H9 (cell line): ENCODE measurements around the gene SNTG2. TPM values are rescaled to one million over a fixed set of nuclear protein-coding genes. Genes with fewer than 3 reads are reported as not detected.

ENCODE experiments used
- DNase-seq: peaks from one replicate; pipeline ENCODE4 v3.0.0-alpha.2; 2017
- H2AFZ ChIP-seq: one replicate; pipeline ENCODE4 v1.6.1; 2013; ENCODE audit warnings: mild to moderate bottlenecking, low read length, control low read depth, moderate library complexity
- H2AK5ac ChIP-seq: 2 replicates; pipeline ENCODE4 v1.6.1; 2013; ENCODE audit warnings: low read length, control low read depth, mixed read lengths; ENCODE audit not compliant: insufficient read length
- H2BK120ac ChIP-seq: one replicate; pipeline ENCODE4 v1.6.1; 2013; ENCODE audit warnings: low read depth, mild to moderate bottlenecking, low read length, control low read depth, inconsistent platforms; ENCODE audit not compliant: poor library complexity, severe bottlenecking
- H2BK12ac ChIP-seq: 2 replicates; pipeline ENCODE4 v1.6.1; 2013; ENCODE audit warnings: low read length, control low read depth, mixed read lengths, low read depth; ENCODE audit not compliant: insufficient read length
- H2BK15ac ChIP-seq: 2 replicates; pipeline ENCODE4 v1.6.1; 2013; ENCODE audit warnings: low read depth, low read length, control low read depth
- H2BK20ac ChIP-seq: one replicate; pipeline ENCODE4 v1.6.1; 2013; ENCODE audit warnings: low read depth, mild to moderate bottlenecking, low read length, control low read depth, inconsistent platforms; ENCODE audit not compliant: poor library complexity, severe bottlenecking
- H2BK5ac ChIP-seq: 2 replicates; pipeline ENCODE4 v1.6.1; 2013; ENCODE audit warnings: low read length, control low read depth, mixed read lengths; ENCODE audit not compliant: insufficient read length
- H3K14ac ChIP-seq: 2 replicates; pipeline ENCODE4 v1.6.1; 2013; ENCODE audit warnings: low read length, control low read depth; ENCODE audit not compliant: insufficient read depth
- H3K18ac ChIP-seq: 2 replicates; pipeline ENCODE4 v1.6.1; 2013; ENCODE audit warnings: low read depth, mild to moderate bottlenecking, mixed read lengths, low read length, control low read depth; ENCODE audit not compliant: insufficient read length
- H3K23ac ChIP-seq: 2 replicates; pipeline ENCODE4 v1.6.1; 2013; ENCODE audit warnings: low read length, control low read depth, mixed read lengths, low read depth; ENCODE audit not compliant: insufficient read length
- H3K23me2 ChIP-seq: 2 replicates; pipeline ENCODE4 v1.6.1; 2013; ENCODE audit warnings: low read depth, mild to moderate bottlenecking, mixed read lengths, low read length, control low read depth; ENCODE audit not compliant: insufficient read length, poor library complexity, severe bottlenecking
- H3K27ac ChIP-seq: 2 replicates; pipeline ENCODE4 v1.5.1; 2013; ENCODE audit warnings: low read length, control low read depth, mixed read lengths, low read depth; ENCODE audit not compliant: insufficient read length
- H3K27me3 ChIP-seq: 2 replicates; pipeline ENCODE4 v1.6.1; 2013; ENCODE audit warnings: low read length, control low read depth, inconsistent platforms; ENCODE audit not compliant: insufficient read depth
- H3K4ac ChIP-seq: 2 replicates; pipeline ENCODE4 v1.6.1; 2013; ENCODE audit warnings: low read depth, mild to moderate bottlenecking, control low read depth, inconsistent platforms, low read length, moderate library complexity
- H3K4me1 ChIP-seq: 2 replicates; pipeline ENCODE4 v1.6.1; 2013; ENCODE audit warnings: low read length, control low read depth, inconsistent platforms; ENCODE audit not compliant: insufficient read depth
- H3K4me2 ChIP-seq: 2 replicates; pipeline ENCODE4 v1.6.1; 2013; ENCODE audit warnings: low read length, control low read depth, mixed read lengths; ENCODE audit not compliant: insufficient read length, insufficient read depth
- H3K56ac ChIP-seq: 2 replicates; pipeline ENCODE4 v1.6.1; 2013; ENCODE audit warnings: low read depth, mild to moderate bottlenecking, mixed read lengths, low read length, control low read depth; ENCODE audit not compliant: insufficient read length
- H3K79me1 ChIP-seq: 2 replicates; pipeline ENCODE4 v1.6.1; 2013; ENCODE audit warnings: low read depth, mild to moderate bottlenecking, moderate library complexity, low read length, control low read depth, inconsistent platforms; ENCODE audit not compliant: insufficient read depth, poor library complexity, severe bottlenecking
- H3K79me2 ChIP-seq: 2 replicates; pipeline ENCODE4 v1.6.1; 2013; ENCODE audit warnings: low read length, control low read depth, inconsistent platforms; ENCODE audit not compliant: insufficient read depth
- H3K9ac ChIP-seq: 2 replicates; pipeline ENCODE4 v1.6.1; 2013; ENCODE audit warnings: low read length, control low read depth, mixed read lengths; ENCODE audit not compliant: insufficient read length; ENCODE audit errors: extremely low read depth
- H3K9me3 ChIP-seq: one replicate; pipeline ENCODE4 v1.6.1; 2013; ENCODE audit warnings: low read depth, low read length, inconsistent platforms; ENCODE audit not compliant: control insufficient read depth
- H3T11ph ChIP-seq: one replicate; pipeline ENCODE4 v1.6.1; 2013; ENCODE audit warnings: mild to moderate bottlenecking, low read length, control low read depth, inconsistent platforms
- H4K20me1 ChIP-seq: one replicate; pipeline ENCODE4 v1.6.1; 2013; ENCODE audit not compliant: control insufficient read depth, insufficient read length, insufficient read depth
- H4K5ac ChIP-seq: 2 replicates; pipeline ENCODE4 v1.6.1; 2013; ENCODE audit warnings: low read depth, mild to moderate bottlenecking, mixed read lengths, low read length, control low read depth; ENCODE audit not compliant: insufficient read length
- H4K8ac ChIP-seq: replicated peaks from 2 replicates; pipeline ENCODE4 v1.6.1; 2013; ENCODE audit warnings: low read length, control low read depth, mixed read lengths, low read depth; ENCODE audit not compliant: insufficient read length
- H4K91ac ChIP-seq: 2 replicates; pipeline ENCODE4 v1.6.1; 2013; ENCODE audit warnings: low read depth, mild to moderate bottlenecking, moderate library complexity, mixed read lengths, low read length, control low read depth; ENCODE audit not compliant: insufficient read length
- H3K27ac Mint-ChIP-seq, 3 experiments: 2 replicates in 2 of 3; 3 replicates in 1 of 3; pipeline ENCODE4 v1.8.0; 2020 to 2021; ENCODE audit warnings: mixed read lengths in 3 of 3, mild to moderate bottlenecking in 1 of 3, moderate library complexity in 1 of 3
- H3K27me3 Mint-ChIP-seq: 2 replicates; pipeline ENCODE4 v1.8.0; 2021; ENCODE audit warnings: low read depth, mild to moderate bottlenecking, moderate library complexity, mixed read lengths
- H3K36me3 Mint-ChIP-seq, 3 experiments: 2 replicates in 2 of 3; 3 replicates in 1 of 3; pipeline ENCODE4 v1.8.0; 2020 to 2021; ENCODE audit warnings: low read depth in 3 of 3, mixed read lengths in 3 of 3; ENCODE audit not compliant: insufficient read depth in 1 of 3
- H3K4me1 Mint-ChIP-seq, 2 experiments: 2 replicates each; pipeline ENCODE4 v1.8.0; 2020; ENCODE audit warnings: mixed read lengths in 2 of 2
- H3K4me3 Mint-ChIP-seq, 2 experiments: 2 replicates in 1 of 2; 3 replicates in 1 of 2; pipeline ENCODE4 v1.8.0; 2020 to 2021; ENCODE audit warnings: mild to moderate bottlenecking in 2 of 2, mixed read lengths in 2 of 2, moderate library complexity in 1 of 2
- H3K9me3 Mint-ChIP-seq, 2 experiments: 2 replicates in 1 of 2; 3 replicates in 1 of 2; pipeline ENCODE4 v1.8.0; 2020; ENCODE audit warnings: mild to moderate bottlenecking in 2 of 2, mixed read lengths in 2 of 2, moderate library complexity in 1 of 2
- WGBS: extraction: QIAGEN DNeasy Blood & Tissue Kit; methylation state at CpG from one replicate; pipeline ENCODE4 v1.1.7; 2013; ENCODE audit warnings: missing lambda C conversion rate, low lambda C conversion rate, mixed read lengths; ENCODE audit not compliant: insufficient read length; ENCODE audit errors: extremely low coverage; 5-methylcytosine and 5-hydroxymethylcytosine counted together
- total RNA-seq: library from RNA; stranded (reverse); gene quantifications from 2 replicates; pipeline ENCODE4 v1.2.1, GENCODE V29; 2021
- TF ChIP-seq, protein P1 (sequence below): fragments of 200-600 bp; sonication (generic); conservative IDR thresholded peaks from 3 replicates; pipeline ENCODE4 v1.8.0; 2021; ENCODE audit warnings: antibody characterized with exemption, mild to moderate bottlenecking

SNTG2 gene
- total RNA-seq, 1 experiment from 2014 or later = 13.2 TPM

DNA sequence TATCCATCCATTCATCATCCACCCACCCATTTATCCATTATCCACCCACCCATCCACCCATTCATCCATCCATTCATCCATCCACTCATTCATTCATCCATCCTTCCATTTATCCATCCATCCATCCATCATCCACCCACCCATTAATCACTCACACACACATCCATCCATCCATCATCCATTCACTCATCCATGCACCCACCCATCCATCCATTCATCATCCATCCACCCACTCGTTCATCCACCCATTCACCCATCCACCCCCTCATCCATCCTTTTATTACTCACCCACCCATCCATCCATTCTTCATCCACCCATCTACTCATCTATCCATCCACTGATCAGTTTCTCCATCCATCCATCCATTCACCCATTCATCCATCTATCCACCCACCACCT is 454.5 kb downstream of the SNTG2 start:
- Mint-ChIP-seq H3K36me3 (peaks cover 0 to 2% (median 0%) of the 10 kb centered on the region in 3 experiments; a peak in 2 of 7 replicates), H3K4me1 (peaks cover 6 to 10% of the 10 kb centered on the region in 2 experiments; a peak in 3 of 4 replicates), H3K4me3 (no peak overlapping the region), H3K27ac (no peak overlapping the region), H3K9me3 (peaks cover 0 to 7% of the 10 kb centered on the region in 2 experiments; a peak in 2 of 5 replicates), H3K27me3 (peaks cover 6% of the 10 kb centered on the region)
- no peak for DNase-seq
- Histone ChIP-seq H2AFZ (no peak overlapping the region), H3K23me2 (no peaks in the 10 kb centered on the region), H2BK20ac (no peak overlapping the region), H3K4ac (no peak overlapping the region), H2BK12ac (no peak overlapping the region), H2AK5ac (no peak overlapping the region), H3K4me1 (no peaks in the 10 kb centered on the region; the same call in 1 of the 2 replicates), H3K14ac (no peak overlapping the region), H3K79me2 (no peaks in the 10 kb centered on the region), H3K9ac (no peak overlapping the region), H2BK15ac (no peak overlapping the region), H3K27me3 (no peaks in the 10 kb centered on the region), H3K27ac (no peak overlapping the region), H2BK120ac (no peak overlapping the region), H3K9me3 (no peaks in the 10 kb centered on the region), H3K79me1 (no peaks in the 10 kb centered on the region), H3T11ph (no peak overlapping the region), H2BK5ac (no peak overlapping the region), H3K4me2 (no peak overlapping the region), H4K20me1 (no peaks in the 10 kb centered on the region), H3K23ac (no peak overlapping the region), H4K8ac (no peak overlapping the region), H3K18ac (no peak overlapping the region), H3K56ac (no peak overlapping the region), H4K91ac (no peak overlapping the region), H4K5ac (no peak overlapping the region)
- TF ChIP-seq, protein P1, sequence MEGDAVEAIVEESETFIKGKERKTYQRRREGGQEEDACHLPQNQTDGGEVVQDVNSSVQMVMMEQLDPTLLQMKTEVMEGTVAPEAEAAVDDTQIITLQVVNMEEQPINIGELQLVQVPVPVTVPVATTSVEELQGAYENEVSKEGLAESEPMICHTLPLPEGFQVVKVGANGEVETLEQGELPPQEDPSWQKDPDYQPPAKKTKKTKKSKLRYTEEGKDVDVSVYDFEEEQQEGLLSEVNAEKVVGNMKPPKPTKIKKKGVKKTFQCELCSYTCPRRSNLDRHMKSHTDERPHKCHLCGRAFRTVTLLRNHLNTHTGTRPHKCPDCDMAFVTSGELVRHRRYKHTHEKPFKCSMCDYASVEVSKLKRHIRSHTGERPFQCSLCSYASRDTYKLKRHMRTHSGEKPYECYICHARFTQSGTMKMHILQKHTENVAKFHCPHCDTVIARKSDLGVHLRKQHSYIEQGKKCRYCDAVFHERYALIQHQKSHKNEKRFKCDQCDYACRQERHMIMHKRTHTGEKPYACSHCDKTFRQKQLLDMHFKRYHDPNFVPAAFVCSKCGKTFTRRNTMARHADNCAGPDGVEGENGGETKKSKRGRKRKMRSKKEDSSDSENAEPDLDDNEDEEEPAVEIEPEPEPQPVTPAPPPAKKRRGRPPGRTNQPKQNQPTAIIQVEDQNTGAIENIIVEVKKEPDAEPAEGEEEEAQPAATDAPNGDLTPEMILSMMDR = no peak
- 100% methylated on average over 1 of the region's 1 CpG for WGBS
